IMR-90 (cell line): ENCODE data around the gene VAT1. TPM values are rescaled to one million over a fixed set of nuclear protein-coding genes. Genes with fewer than 3 reads are reported as not detected.

ENCODE experiments used
- ATAC-seq: fragments of 200-7000 bp; cut with Tn5 transposase; 2 replicates; pipeline ENCODE4 v1.9.1; 2020; ENCODE audit warnings: low read depth, mild to moderate bottlenecking, moderate library complexity
- BruUV-seq: library from RNA; stranded (reverse); fragments of 400-500 nt; replicated peaks from 2 replicates; lab custom pipeline; 2021; lab: Mats Ljungman, UMichigan
- CTCF ChIA-PET: fragments of 300-600 bp; formaldehyde crosslinking; extraction: SDS; loops from one replicate; lab custom pipeline; 2021; ENCODE audit warnings: antibody characterized with exemption; lab: Yijun Ruan, JAX
- POLR2A ChIA-PET: fragments of 300-600 bp; sonication (Branson Sonifier 250); formaldehyde crosslinking; loops from one replicate; lab custom pipeline; 2022; ENCODE audit warnings: antibody characterized with exemption; ENCODE audit not compliant: unreplicated experiment; lab: Charles Lee
- DNase-seq: peaks from one replicate; pipeline ENCODE4 v3.0.0; 2013
- H2AFZ ChIP-seq: replicated peaks from 2 replicates; pipeline ENCODE3; 2013; ENCODE audit warnings: low read length, mild to moderate bottlenecking; ENCODE audit not compliant: poor library complexity
- H2AK5ac ChIP-seq: 2 replicates; pipeline ENCODE4 v1.6.1; 2013; ENCODE audit warnings: low read depth, low read length, inconsistent platforms
- H2AK9ac ChIP-seq: replicated peaks from 2 replicates; pipeline ENCODE3; 2013; ENCODE audit warnings: mild to moderate bottlenecking, low read depth, low read length, moderate library complexity; ENCODE audit not compliant: poor library complexity
- H2BK120ac ChIP-seq: 2 replicates; pipeline ENCODE4 v1.6.1; 2013; ENCODE audit warnings: low read depth, low read length, inconsistent platforms
- H2BK15ac ChIP-seq: 3 replicates; pipeline ENCODE4 v1.6.1; 2013; ENCODE audit warnings: low read depth, low read length, inconsistent platforms
- H2BK20ac ChIP-seq: 2 replicates; pipeline ENCODE4 v1.6.1; 2013; ENCODE audit warnings: low read depth, mild to moderate bottlenecking, inconsistent platforms, low read length, moderate library complexity
- H2BK5ac ChIP-seq: 2 replicates; pipeline ENCODE4 v1.6.1; 2013; ENCODE audit warnings: mild to moderate bottlenecking, low read depth, low read length, inconsistent platforms; ENCODE audit not compliant: poor library complexity, severe bottlenecking
- H3K14ac ChIP-seq: replicated peaks from 2 replicates; pipeline ENCODE4 v1.6.1; 2013; ENCODE audit warnings: low read depth, low read length, inconsistent platforms
- H3K18ac ChIP-seq: 2 replicates; pipeline ENCODE4 v1.6.1; 2013; ENCODE audit warnings: low read depth, low read length, control low read depth
- H3K23ac ChIP-seq: 2 replicates; pipeline ENCODE4 v1.6.1; 2013; ENCODE audit warnings: low read depth, low read length, inconsistent platforms
- H3K27ac ChIP-seq: 2 replicates; pipeline ENCODE4 v1.5.1; 2013; ENCODE audit warnings: mild to moderate bottlenecking, control low read depth, low read length; ENCODE audit not compliant: insufficient read depth
- H3K27me3 ChIP-seq: 2 replicates; pipeline ENCODE4 v1.6.1; 2013; ENCODE audit warnings: low read length; ENCODE audit not compliant: control insufficient read depth, insufficient read depth
- H3K36me3 ChIP-seq: 2 replicates; pipeline ENCODE4 v1.6.1; 2013; ENCODE audit warnings: low read length, mixed read lengths; ENCODE audit not compliant: control insufficient read depth, insufficient read depth
- H3K4ac ChIP-seq: 2 replicates; pipeline ENCODE4 v1.6.1; 2013; ENCODE audit warnings: low read depth, low read length, inconsistent platforms
- H3K4me1 ChIP-seq: 2 replicates; pipeline ENCODE4 v1.6.1; 2013; ENCODE audit warnings: low read length, mixed read lengths; ENCODE audit not compliant: control insufficient read depth, insufficient read depth
- H3K4me2 ChIP-seq: 2 replicates; pipeline ENCODE4 v1.6.1; 2013; ENCODE audit warnings: low read depth, mild to moderate bottlenecking, control low read depth, low read length, moderate library complexity
- H3K4me3 ChIP-seq: 2 replicates; pipeline ENCODE4 v1.5.1; 2013; ENCODE audit warnings: low read depth, mild to moderate bottlenecking, control low read depth, low read length, moderate library complexity; ENCODE audit not compliant: insufficient read depth
- H3K56ac ChIP-seq: 2 replicates; pipeline ENCODE4 v1.6.1; 2013; ENCODE audit warnings: low read length, inconsistent platforms; ENCODE audit not compliant: insufficient read depth; ENCODE audit errors: extremely low read depth
- H3K79me1 ChIP-seq, 2 experiments: 2 replicates each; pipeline ENCODE4 v1.6.1; 2013; ENCODE audit warnings: low read length in 2 of 2, inconsistent platforms in 1 of 2, low read depth in 1 of 2
- H3K9ac ChIP-seq: 2 replicates; pipeline ENCODE4 v1.6.1; 2013; ENCODE audit warnings: low read depth, low read length, control low read depth
- H3K9me1 ChIP-seq: 2 replicates; pipeline ENCODE4 v1.6.1; 2013; ENCODE audit warnings: low read length, inconsistent platforms; ENCODE audit not compliant: insufficient read depth
- H3K9me3 ChIP-seq: 2 replicates; pipeline ENCODE4 v1.6.1; 2013; ENCODE audit warnings: low read length; ENCODE audit not compliant: control insufficient read depth, insufficient read depth
- H4K20me1 ChIP-seq: 2 replicates; pipeline ENCODE4 v1.6.1; 2013; ENCODE audit warnings: low read length, inconsistent platforms; ENCODE audit not compliant: insufficient read depth
- H4K5ac ChIP-seq: 2 replicates; pipeline ENCODE4 v1.6.1; 2013; ENCODE audit warnings: mild to moderate bottlenecking, low read depth, low read length, control low read depth
- H4K8ac ChIP-seq, 2 experiments: 2 replicates each; pipeline ENCODE4 v1.6.1; 2013; ENCODE audit warnings: low read depth in 2 of 2, low read length in 2 of 2, control low read depth in 1 of 2, inconsistent platforms in 1 of 2
- H4K91ac ChIP-seq: 2 replicates; pipeline ENCODE4 v1.6.1; 2013; ENCODE audit warnings: low read depth, low read length, inconsistent platforms; ENCODE audit not compliant: insufficient read depth
- BHLHE40 ChIP-seq: fragments of 150-350 bp; IDR thresholded peaks from 2 replicates; pipeline ENCODE4 v1.6.1; 2016; ENCODE audit warnings: mild to moderate bottlenecking, low read depth, low read length
- CEBPB ChIP-seq: IDR thresholded peaks from 2 replicates; pipeline ENCODE4 v1.6.1; 2012; ENCODE audit warnings: low read depth, low read length, improper control_type of control experiment
- CHD1 ChIP-seq: IDR thresholded peaks from 2 replicates; pipeline ENCODE4 v1.6.1; 2012; ENCODE audit warnings: low read depth, low read length, improper control_type of control experiment
- FOS ChIP-seq: fragments of 150-350 bp; IDR thresholded peaks from 2 replicates; pipeline ENCODE4 v1.6.1; 2016; ENCODE audit warnings: low read depth, low read length
- MAFK ChIP-seq: IDR thresholded peaks from 2 replicates; pipeline ENCODE4 v1.6.1; 2012; ENCODE audit warnings: low read depth, low read length, improper control_type of control experiment
- MAZ ChIP-seq: IDR thresholded peaks from 2 replicates; pipeline ENCODE4 v1.6.1; 2012; ENCODE audit warnings: low read depth, mild to moderate bottlenecking, low read length, improper control_type of control experiment, moderate library complexity, borderline replicate concordance
- MXI1 ChIP-seq: IDR thresholded peaks from 2 replicates; pipeline ENCODE4 v1.6.1; 2012; ENCODE audit warnings: low read depth, mild to moderate bottlenecking, low read length, moderate library complexity, borderline replicate concordance
- NFE2L2 ChIP-seq: fragments of 150-350 bp; IDR thresholded peaks from 2 replicates; pipeline ENCODE4 v1.6.1; 2016; ENCODE audit warnings: low read depth, mild to moderate bottlenecking, low read length
- POLR2A ChIP-seq: IDR thresholded peaks from 2 replicates; pipeline ENCODE4 v1.6.1; 2012; ENCODE audit warnings: mild to moderate bottlenecking, low read depth, low read length
- RAD21 ChIP-seq: IDR thresholded peaks from 2 replicates; pipeline ENCODE4 v1.6.1; 2012; ENCODE audit warnings: low read length, improper control_type of control experiment
- RCOR1 ChIP-seq: IDR thresholded peaks from 2 replicates; pipeline ENCODE4 v1.6.1; 2012; ENCODE audit warnings: mild to moderate bottlenecking, low read length, improper control_type of control experiment; ENCODE audit not compliant: insufficient replicate concordance
- RFX5 ChIP-seq: IDR thresholded peaks from 2 replicates; pipeline ENCODE4 v1.8.0; 2012; ENCODE audit warnings: low read depth, mild to moderate bottlenecking, low read length, moderate library complexity
- SMC3 ChIP-seq: fragments of 150-350 bp; IDR thresholded peaks from 2 replicates; pipeline ENCODE4 v1.6.1; 2016; ENCODE audit warnings: low read depth, mild to moderate bottlenecking, antibody characterized with exemption, low read length, moderate library complexity
- WGBS, 2 experiments: methylation state at CpG; one replicate each; pipeline versions ENCODE4 v1.1.5 to v1.1.7; 2013; ENCODE audit warnings: missing lambda C conversion rate in 2 of 2; ENCODE audit not compliant: insufficient read length in 1 of 2; ENCODE audit errors: extremely low coverage in 2 of 2; 5-methylcytosine and 5-hydroxymethylcytosine counted together
- dilution Hi-C: fragments of 300-500 bp; cut with HindIII; formaldehyde crosslinking; loops from one replicate; pipeline ENCODE4 v1.14.3; 2018; ENCODE audit warnings: low sequenced_read_pairs; ENCODE audit not compliant: unreplicated experiment
- in situ Hi-C: fragments of 300-500 bp; cut with MboI; formaldehyde crosslinking; loops from 3 replicates; pipeline ENCODE4 v1.14.3; 2019; ENCODE audit warnings: low sequenced_read_pairs, inconsistent platforms, mixed read lengths
- intact Hi-C: fragments of 100-400 bp; cut with micrococcal nuclease; formaldehyde crosslinking; loops from 2 replicates; pipeline ENCODE4 v1.10.0; 2022
- polyA plus RNA-seq, 3 experiments: library from polyadenylated mRNA; depleted of rRNA; stranded (reverse); fragments of >200 nt; gene quantifications; 2 replicates each; pipeline ENCODE4 v1.2.3, GENCODE V29; 2012; ENCODE audit warnings: low replicate concordance in 1 of 3
- total RNA-seq: library from RNA; depleted of rRNA; stranded (reverse); fragments of >200 nt; gene quantifications from 2 replicates; pipeline ENCODE4 v1.2.3, GENCODE V29; 2012
- TF ChIP-seq, protein P1 (sequence below): fragments of 150-350 bp; IDR thresholded peaks from 2 replicates; pipeline ENCODE4 v1.6.1; 2017; ENCODE audit warnings: mild to moderate bottlenecking, antibody characterized with exemption, low read length, low read depth
- TF ChIP-seq, protein P2 (sequence below): fragments of 150-350 bp; IDR thresholded peaks from 2 replicates; pipeline ENCODE4 v1.6.1; 2016; ENCODE audit warnings: low read depth, mild to moderate bottlenecking, low read length, moderate library complexity, borderline replicate concordance
- TF ChIP-seq, protein P3 (sequence below): conservative IDR thresholded peaks from 2 replicates; pipeline ENCODE4 v1.5.1; 2012; ENCODE audit warnings: mild to moderate bottlenecking, low read depth, low read length, improper control_type of control experiment

The VAT1 gene
- total and polyA plus RNA-seq, 2 of the 4 experiments (the other 2 are of a cell fraction): 97.3 to 101 TPM

DNA sequence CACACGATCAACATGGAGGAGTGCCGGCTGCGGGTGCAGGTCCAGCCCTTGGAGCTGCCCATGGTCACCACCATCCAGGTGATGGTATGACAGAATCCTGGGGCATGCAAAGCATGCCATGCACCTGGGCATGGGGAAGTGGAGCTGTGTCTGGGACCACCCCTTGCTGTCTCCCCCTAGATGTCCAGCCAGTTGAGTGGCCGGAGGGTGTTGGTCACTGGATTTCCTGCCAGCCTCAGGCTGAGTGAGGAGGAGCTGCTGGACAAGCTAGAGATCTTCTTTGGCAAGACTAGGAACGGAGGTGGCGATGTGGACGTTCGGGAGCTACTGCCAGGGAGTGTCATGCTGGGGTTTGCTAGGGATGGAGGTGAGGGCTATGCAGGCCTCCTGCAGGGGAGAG lies 8.9 kb downstream of the VAT1 start:
- in situ Hi-C loops (no loop called here), dilution Hi-C loops (no loop called here), intact Hi-C loops (no loop called here)
- peaks cover 17% of the 10 kb centered on the region for H3K9me1 ChIP-seq
- 89% methylated on average over 3 of the region's 8 CpGs; no CpG with 5 or more reads in 1 of the 2 experiments for WGBS, 2 experiments
- no peak overlapping the region for H4K8ac ChIP-seq
- H3K4me2 ChIP-seq: no peak overlapping the region
- no peak overlapping the region for H4K91ac ChIP-seq
- no peak overlapping the region for H3K56ac ChIP-seq
- peaks cover 49% of the 10 kb centered on the region for H3K36me3 ChIP-seq
- no peak overlapping the region for H2BK15ac ChIP-seq
- no peak overlapping the region for H2BK5ac ChIP-seq
- H3K27me3 ChIP-seq: no peaks in the 10 kb centered on the region
- H3K27ac ChIP-seq: no peak overlapping the region
- no peak overlapping the region for H3K4me3 ChIP-seq
- H3K4me1 ChIP-seq: no peaks in the 10 kb centered on the region
- ChIA-PET POLR2A (no interaction called here), CTCF (no interaction called here)
- no peak overlapping the region for H4K5ac ChIP-seq
- no peak overlapping the region for H2AK9ac ChIP-seq
- BruUV-seq: no TSS peak
- H3K23ac ChIP-seq: no peak overlapping the region
- H2AFZ ChIP-seq: no peak overlapping the region
- H3K18ac ChIP-seq: no peak overlapping the region
- H3K9ac ChIP-seq: no peak overlapping the region
- H2BK20ac ChIP-seq: no peak overlapping the region
- no peak overlapping the region for H3K14ac ChIP-seq
- no peak overlapping the region for H3K4ac ChIP-seq
- ATAC-seq (no peak), DNase-seq (no peak)
- no peaks in the 10 kb centered on the region for H3K9me3 ChIP-seq
- H3K79me1 ChIP-seq: peaks cover 2 to 31% of the 10 kb centered on the region in 2 experiments; a peak in 3 of 4 replicates
- no peak overlapping the region for H2AK5ac ChIP-seq
- no peak for TF ChIP-seq BHLHE40
- TF ChIP-seq RAD21: no peak
- TF ChIP-seq RCOR1: no peak
- no peak for TF ChIP-seq SMC3
- TF ChIP-seq CEBPB: no peak
- TF ChIP-seq MAFK: no peak
- TF ChIP-seq CHD1: no peak
- TF ChIP-seq, protein P1, sequence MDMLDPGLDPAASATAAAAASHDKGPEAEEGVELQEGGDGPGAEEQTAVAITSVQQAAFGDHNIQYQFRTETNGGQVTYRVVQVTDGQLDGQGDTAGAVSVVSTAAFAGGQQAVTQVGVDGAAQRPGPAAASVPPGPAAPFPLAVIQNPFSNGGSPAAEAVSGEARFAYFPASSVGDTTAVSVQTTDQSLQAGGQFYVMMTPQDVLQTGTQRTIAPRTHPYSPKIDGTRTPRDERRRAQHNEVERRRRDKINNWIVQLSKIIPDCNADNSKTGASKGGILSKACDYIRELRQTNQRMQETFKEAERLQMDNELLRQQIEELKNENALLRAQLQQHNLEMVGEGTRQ: no peak
- TF ChIP-seq MXI1: no peak
- TF ChIP-seq NFE2L2: no peak
- TF ChIP-seq RFX5: no peak
- TF ChIP-seq MAZ: no peak
- TF ChIP-seq, protein P2, sequence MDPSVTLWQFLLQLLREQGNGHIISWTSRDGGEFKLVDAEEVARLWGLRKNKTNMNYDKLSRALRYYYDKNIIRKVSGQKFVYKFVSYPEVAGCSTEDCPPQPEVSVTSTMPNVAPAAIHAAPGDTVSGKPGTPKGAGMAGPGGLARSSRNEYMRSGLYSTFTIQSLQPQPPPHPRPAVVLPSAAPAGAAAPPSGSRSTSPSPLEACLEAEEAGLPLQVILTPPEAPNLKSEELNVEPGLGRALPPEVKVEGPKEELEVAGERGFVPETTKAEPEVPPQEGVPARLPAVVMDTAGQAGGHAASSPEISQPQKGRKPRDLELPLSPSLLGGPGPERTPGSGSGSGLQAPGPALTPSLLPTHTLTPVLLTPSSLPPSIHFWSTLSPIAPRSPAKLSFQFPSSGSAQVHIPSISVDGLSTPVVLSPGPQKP: no peak
- TF ChIP-seq POLR2A: no peak
- no peak for TF ChIP-seq FOS
- TF ChIP-seq, protein P3, sequence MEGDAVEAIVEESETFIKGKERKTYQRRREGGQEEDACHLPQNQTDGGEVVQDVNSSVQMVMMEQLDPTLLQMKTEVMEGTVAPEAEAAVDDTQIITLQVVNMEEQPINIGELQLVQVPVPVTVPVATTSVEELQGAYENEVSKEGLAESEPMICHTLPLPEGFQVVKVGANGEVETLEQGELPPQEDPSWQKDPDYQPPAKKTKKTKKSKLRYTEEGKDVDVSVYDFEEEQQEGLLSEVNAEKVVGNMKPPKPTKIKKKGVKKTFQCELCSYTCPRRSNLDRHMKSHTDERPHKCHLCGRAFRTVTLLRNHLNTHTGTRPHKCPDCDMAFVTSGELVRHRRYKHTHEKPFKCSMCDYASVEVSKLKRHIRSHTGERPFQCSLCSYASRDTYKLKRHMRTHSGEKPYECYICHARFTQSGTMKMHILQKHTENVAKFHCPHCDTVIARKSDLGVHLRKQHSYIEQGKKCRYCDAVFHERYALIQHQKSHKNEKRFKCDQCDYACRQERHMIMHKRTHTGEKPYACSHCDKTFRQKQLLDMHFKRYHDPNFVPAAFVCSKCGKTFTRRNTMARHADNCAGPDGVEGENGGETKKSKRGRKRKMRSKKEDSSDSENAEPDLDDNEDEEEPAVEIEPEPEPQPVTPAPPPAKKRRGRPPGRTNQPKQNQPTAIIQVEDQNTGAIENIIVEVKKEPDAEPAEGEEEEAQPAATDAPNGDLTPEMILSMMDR: no peak
- H2BK120ac ChIP-seq: no peak overlapping the region
- H4K20me1 ChIP-seq: peaks cover 16% of the 10 kb centered on the region; the same call in 1 of the 2 replicates
